RWPE1 (cell line): ENCODE results near the gene SOX14.

Experiments used
- CTCF ChIA-PET: fragments of 350-600 bp; sonication (Branson Sonifier 250); formaldehyde crosslinking; extraction: SDS; loops from one replicate; lab custom pipeline; 2021; lab: Yijun Ruan, JAX
- POLR2A ChIA-PET: fragments of 400-600 bp; formaldehyde crosslinking; extraction: SDS; loops from one replicate; lab custom pipeline; 2020; ENCODE audit warnings: antibody characterized with exemption; ENCODE audit not compliant: low non-redundant PET; lab: Yijun Ruan, JAX
- DNase-seq: peaks from one replicate; pipeline ENCODE4 v3.0.0; 2012; ENCODE audit warnings: low spot score
- H3K27ac ChIP-seq: fragments of 450-650 bp; 2 replicates; pipeline ENCODE4 v1.5.1; 2017
- CTCF ChIP-seq: fragments of 450-650 bp; conservative IDR thresholded peaks from 2 replicates; pipeline ENCODE4 v1.5.1; 2017; ENCODE audit warnings: low read depth, mild to moderate bottlenecking

Gene SOX14

DNA sequence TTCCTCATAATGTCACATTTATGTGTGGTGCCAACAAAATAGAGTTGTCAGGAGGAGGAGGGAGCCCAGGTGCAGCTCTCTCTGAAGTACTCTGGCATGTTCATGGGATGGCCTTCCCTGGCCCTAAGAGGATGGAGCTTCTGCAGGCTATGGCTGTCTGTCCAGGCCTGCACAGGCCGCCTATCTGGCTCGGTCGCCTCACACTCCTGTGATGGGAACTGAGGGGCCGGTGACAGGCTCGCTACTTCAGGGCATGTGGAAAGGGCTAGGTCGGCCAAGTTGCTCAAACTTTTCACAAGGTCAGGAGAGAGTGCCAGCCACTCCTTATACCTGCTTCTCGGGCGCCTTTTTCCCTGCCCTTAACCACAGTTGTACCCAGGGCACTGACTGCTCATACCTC is 51.1 kb downstream of the SOX14 start:
- TF ChIP-seq CTCF, result no peak
- DNase-seq, result no peak
- ChIA-PET POLR2A (no interaction called here), CTCF (no interaction called here)
- H3K27ac ChIP-seq, result no peak overlapping the region
